ENCODE data around the gene WDHD1. TPM values are rescaled to one million over a fixed set of nuclear protein-coding genes. Genes with fewer than 3 reads are reported as not detected.

The WDHD1 gene
- total and polyA plus RNA-seq, 2 experiments from 2014 or later = 6.6 to 9.6 TPM

GRCh38 chr14:55062517-55063351 is 35.8 kb upstream of the WDHD1 start:
- H3K27ac ChIP-seq = no peak overlapping the region
- no peak for DNase-seq
- peaks cover 92% of the 10 kb centered on the region for H3K79me2 ChIP-seq (ENCODE audit: insufficient read depth)
- H2AFZ ChIP-seq = no peak overlapping the region
- no peaks in the 10 kb centered on the region for H3K9me2 ChIP-seq (ENCODE audit: insufficient read depth)
- peaks cover 16% of the 10 kb centered on the region for H4K20me1 ChIP-seq (ENCODE audit: insufficient read depth)
- 85 to 89% methylated on average over 11 of the region's 11 CpGs for WGBS, 2 experiments (ENCODE audit: low coverage in 1 of 2, low lambda C conversion rate in 2 of 2, missing lambda C conversion rate in 2 of 2)
- TF ChIP-seq EZH2phosphoT487 (IDR thresholded peaks at IDR 0.05; ENCODE audit: insufficient read depth, low read depth) (no peak), EZH2 (IDR thresholded peaks at IDR 0.05; ENCODE audit: insufficient read depth, poor library complexity, severe bottlenecking) (no peak)
- H3K27me3 ChIP-seq (replicated peaks; ENCODE audit: insufficient read depth) = no peaks in the 10 kb centered on the region
- H3K9ac ChIP-seq = no peak overlapping the region
- H3K4me1 ChIP-seq (ENCODE audit: insufficient read depth) = no peaks in the 10 kb centered on the region
- peaks cover 63% of the 10 kb centered on the region for H3K36me3 ChIP-seq (ENCODE audit: low read depth)
- H3K9me3 ChIP-seq (ENCODE audit: low read depth) = no peaks in the 10 kb centered on the region
- no peak overlapping the region for H3K4me2 ChIP-seq (ENCODE audit: unreplicated experiment)
- peaks cover 45% of the 10 kb centered on the region for H3F3A ChIP-seq (ENCODE audit: insufficient read depth)
- in situ Hi-C loops (cut with MboI) = no loop called here
- no peak overlapping the region for H3K4me3 ChIP-seq

DNA sequence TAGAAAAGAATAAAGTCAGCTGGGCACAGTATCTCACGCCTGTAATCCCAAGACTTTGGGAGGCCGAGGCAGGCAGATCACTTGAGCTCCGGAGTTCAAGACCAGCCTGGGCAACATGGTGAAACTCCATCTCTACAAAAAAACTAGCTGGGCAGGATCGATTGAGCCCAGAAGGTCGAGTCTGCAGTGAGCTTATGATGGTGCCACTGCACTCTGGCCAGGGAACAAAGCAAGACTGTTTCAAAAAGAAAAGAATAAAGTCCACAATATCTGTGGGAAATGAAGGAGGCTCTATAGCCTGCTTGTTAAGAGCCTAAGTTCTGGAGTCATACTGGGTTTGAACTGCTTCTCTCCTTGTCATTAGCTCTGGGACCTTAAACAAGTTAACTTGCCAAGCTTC is 32.4 kb upstream of the WDHD1 start:
- 98 to 99% methylated on average over 5 of the region's 5 CpGs for WGBS, 2 experiments (ENCODE audit: low coverage in 1 of 2, low lambda C conversion rate in 2 of 2, missing lambda C conversion rate in 2 of 2)
- Histone ChIP-seq H3K9ac (no peak overlapping the region), H3K4me2 (ENCODE audit: unreplicated experiment) (no peak overlapping the region), H4K20me1 (ENCODE audit: insufficient read depth) (peaks cover 26% of the 10 kb centered on the region), H3K27ac (no peak overlapping the region), H3K9me2 (ENCODE audit: insufficient read depth) (no peaks in the 10 kb centered on the region), H3K27me3 (replicated peaks; ENCODE audit: insufficient read depth) (no peaks in the 10 kb centered on the region), H3K4me1 (ENCODE audit: insufficient read depth) (0 out of 2 replicates have a peak, but pooled peaks cover 4% of the 10 kb centered on the region), H2AFZ (no peak overlapping the region), H3F3A (ENCODE audit: insufficient read depth) (peaks cover 18% of the 10 kb centered on the region; the same call in 1 of the 2 replicates), H3K4me3 (no peak overlapping the region), H3K79me2 (ENCODE audit: insufficient read depth) (peaks cover 100% of the 10 kb centered on the region), H3K9me3 (ENCODE audit: low read depth) (no peaks in the 10 kb centered on the region), H3K36me3 (ENCODE audit: low read depth) (peaks cover 54% of the 10 kb centered on the region)
- no peak for TF ChIP-seq EZH2 (IDR thresholded peaks at IDR 0.05; ENCODE audit: insufficient read depth, poor library complexity, severe bottlenecking)
- DNase-seq = no peak
- in situ Hi-C loops (cut with MboI) = no loop called here

GRCh38 chr14:55057919-55058318 is 31.0 kb upstream of the WDHD1 start:
- Histone ChIP-seq H3K36me3 (ENCODE audit: low read depth) (peaks cover 48% of the 10 kb centered on the region), H4K20me1 (ENCODE audit: insufficient read depth) (peaks cover 26% of the 10 kb centered on the region), H3K27me3 (replicated peaks; ENCODE audit: insufficient read depth) (no peaks in the 10 kb centered on the region), H3K4me1 (ENCODE audit: insufficient read depth) (peaks cover 16% of the 10 kb centered on the region), H3K9ac (no peak overlapping the region), H3F3A (ENCODE audit: insufficient read depth) (peaks cover 12% of the 10 kb centered on the region), H3K27ac (no peak overlapping the region), H3K79me2 (ENCODE audit: insufficient read depth) (peaks cover 100% of the 10 kb centered on the region), H3K4me2 (ENCODE audit: unreplicated experiment) (no peak overlapping the region), H3K4me3 (no peak overlapping the region), H2AFZ (no peak overlapping the region), H3K9me2 (ENCODE audit: insufficient read depth) (no peaks in the 10 kb centered on the region), H3K9me3 (ENCODE audit: low read depth) (no peaks in the 10 kb centered on the region)
- WGBS, 2 experiments (ENCODE audit: low coverage in 1 of 2, low lambda C conversion rate in 2 of 2, missing lambda C conversion rate in 2 of 2) = 91 to 95% methylated on average over 5 of the region's 5 CpGs
- in situ Hi-C loops (cut with MboI) = no loop called here
- TF ChIP-seq EZH2 (IDR thresholded peaks at IDR 0.05; ENCODE audit: insufficient read depth, poor library complexity, severe bottlenecking) = no peak
- TF ChIP-seq EZH2phosphoT487 (IDR thresholded peaks at IDR 0.05; ENCODE audit: insufficient read depth, low read depth) = no peak
- DNase-seq = no peak

- 97 to 99% methylated on average over 13 of the region's 13 CpGs for WGBS, 2 experiments (ENCODE audit: low coverage in 1 of 2, low lambda C conversion rate in 2 of 2, missing lambda C conversion rate in 2 of 2)
- Histone ChIP-seq H3K4me3 (no peak overlapping the region), H3K79me2 (ENCODE audit: insufficient read depth) (peaks cover 71% of the 10 kb centered on the region), H3K27me3 (replicated peaks; ENCODE audit: insufficient read depth) (no peaks in the 10 kb centered on the region), H3K9me3 (ENCODE audit: low read depth) (no peaks in the 10 kb centered on the region), H4K20me1 (ENCODE audit: insufficient read depth) (peaks cover 10% of the 10 kb centered on the region), H3F3A (ENCODE audit: insufficient read depth) (peaks cover 21% of the 10 kb centered on the region), H3K27ac (no peak overlapping the region), H3K4me1 (ENCODE audit: insufficient read depth) (peaks cover 18% of the 10 kb centered on the region), H3K36me3 (ENCODE audit: low read depth) (peaks cover 27% of the 10 kb centered on the region; the same call in 1 of the 2 replicates), H3K9me2 (ENCODE audit: insufficient read depth) (no peaks in the 10 kb centered on the region), H3K4me2 (ENCODE audit: unreplicated experiment) (no peak overlapping the region), H3K9ac (no peak overlapping the region), H2AFZ (no peak overlapping the region)
- DNase-seq = no peak
- no peak for TF ChIP-seq EZH2phosphoT487 (IDR thresholded peaks at IDR 0.05; ENCODE audit: insufficient read depth, low read depth)
- TF ChIP-seq EZH2 (IDR thresholded peaks at IDR 0.05; ENCODE audit: insufficient read depth, poor library complexity, severe bottlenecking) = no peak
- in situ Hi-C loops (cut with MboI) = no loop called here
These were observed 27.2 kb upstream of the WDHD1 start for GRCh38 chr14:55054098-55054497.

All from GM23248 (cell line).